Sigmoid colon (tissue), 7 donors: Measurements from ENCODE around the gene NNMT. TPM values are rescaled to one million over a fixed set of nuclear protein-coding genes. Genes with fewer than 3 reads are reported as not detected.

ENCODE experiments used
- DNase-seq: peaks from one replicate; pipeline ENCODE4 v3.0.0-alpha.2; 2019
- H3K27ac ChIP-seq, 4 donors: fragments of 200-600 bp; sonication (generic); one replicate each; pipeline ENCODE4 v1.5.1; 2016 to 2019; ENCODE audit warnings: mild to moderate bottlenecking in 1 of 4
- H3K27me3 ChIP-seq, 3 donors: fragments of 200-600 bp; sonication (generic); one replicate each; pipeline ENCODE4 v1.5.1; 2019; ENCODE audit warnings: mild to moderate bottlenecking in 1 of 3
- H3K36me3 ChIP-seq, 4 donors: fragments of 200-600 bp; sonication (generic); one replicate each; pipeline ENCODE4 v1.5.1; 2016 to 2019
- H3K4me1 ChIP-seq, 4 donors: fragments of 200-600 bp; sonication (generic); one replicate each; pipeline ENCODE4 v1.5.1; 2017 to 2019
- H3K4me3 ChIP-seq, 4 donors: fragments of 200-600 bp; sonication (generic); one replicate each; pipeline ENCODE4 v1.5.1; 2017 to 2019; ENCODE audit warnings: mild to moderate bottlenecking in 2 of 4, moderate library complexity in 1 of 4
- H3K9me3 ChIP-seq, 4 donors: fragments of 200-600 bp in 3 of 4; sonication (generic) in 3 of 4; one replicate each; pipeline versions ENCODE4 v1.5.1 to v1.6.1; 2013 to 2019
- EP300 ChIP-seq, 4 donors: sonication (generic); formaldehyde crosslinking; IDR thresholded peaks; one replicate each; pipeline ENCODE4 v1.6.1; 2017; ENCODE audit warnings: antibody characterized with exemption in 4 of 4
- POLR2A ChIP-seq, 2 donors: fragments of 450-650 bp; IDR thresholded peaks; one replicate each; pipeline ENCODE4 v1.6.1; 2016; ENCODE audit warnings: antibody characterized with exemption in 2 of 2, mild to moderate bottlenecking in 2 of 2, moderate library complexity in 2 of 2
- POLR2AphosphoS5 ChIP-seq, 4 donors: sonication (generic); formaldehyde crosslinking; IDR thresholded peaks; one replicate each; pipeline ENCODE4 v1.6.1; 2017; ENCODE audit warnings: antibody characterized with exemption in 4 of 4
- WGBS, 2 donors: extraction: QIAGEN DNeasy Blood & Tissue Kit; methylation state at CpG; one replicate each; pipeline ENCODE4 v1.1.7; 2013; 5-methylcytosine and 5-hydroxymethylcytosine counted together
- intact Hi-C: fragments of 100-400 bp; cut with DNase I; formaldehyde crosslinking; loops from one replicate; pipeline ENCODE4 v1.15.1; 2023
- polyA plus RNA-seq, 3 donors: library from polyadenylated mRNA; stranded (reverse); fragments of 200-250 nt; gene quantifications; one replicate each; pipeline ENCODE4 v1.2.3, GENCODE V29; 2013
- total RNA-seq, 4 donors: library from RNA; depleted of rRNA; stranded (reverse); fragments of >200 nt; gene quantifications; one replicate each; pipeline ENCODE4 v1.1.0, GENCODE V29; 2016
- TF ChIP-seq, protein P1 (sequence below), 4 experiments: fragments of 450-650 bp in 3 of 4; fragments of 200-600 bp in 1 of 4; IDR thresholded peaks; one replicate each; pipeline ENCODE4 v1.5.1; 2016 to 2019; ENCODE audit warnings: antibody characterized with exemption in 4 of 4, mild to moderate bottlenecking in 3 of 4, moderate library complexity in 2 of 4
- donor health status: healthy with polysubstance abuse.
- donor health status: Bipolar disorder and iron deficiency.
- donor health status: healthy.

The NNMT gene
- total and polyA plus RNA-seq, 7 donors: 28.0 to 960 (median 208) TPM

DNA sequence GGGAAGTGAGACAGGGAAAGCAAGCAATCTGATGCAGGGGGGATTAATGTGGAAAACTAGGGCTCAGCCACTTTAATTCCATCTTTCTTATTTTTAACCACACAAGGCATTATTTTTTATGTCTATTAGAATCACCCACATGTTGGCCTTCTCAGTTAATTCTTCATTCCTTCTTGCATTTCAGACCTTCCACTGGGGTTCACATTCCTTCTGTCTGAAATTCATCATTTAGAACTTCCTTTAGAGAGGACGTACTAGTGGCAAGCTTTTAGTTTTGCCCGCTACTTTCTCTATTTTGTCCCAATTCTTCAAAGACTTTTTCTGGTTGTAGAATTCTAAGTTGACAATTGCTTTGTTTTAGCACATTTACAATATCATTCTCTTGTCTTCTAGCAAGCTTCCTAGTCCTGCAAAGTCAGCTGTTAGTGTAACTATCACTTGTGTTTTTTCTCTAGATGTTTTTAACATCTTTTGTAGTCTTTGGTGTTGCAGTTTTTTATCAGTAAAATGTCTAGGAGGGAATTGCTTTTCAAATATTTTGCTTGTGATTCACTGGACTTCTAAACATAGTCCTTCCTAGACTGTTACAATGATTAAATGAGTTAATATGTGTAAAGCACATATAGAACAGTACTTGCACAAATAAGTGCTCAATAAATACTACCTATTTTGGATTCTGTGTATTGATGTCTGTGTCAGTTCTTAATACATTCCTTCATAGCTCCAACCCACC, 5.5 kb upstream of the NNMT start:
- WGBS, 2 donors: 93 to 96% methylated on average over 2 of the region's 2 CpGs
- intact Hi-C loops: no loop called here
- Histone ChIP-seq H3K9me3 (no peaks in the 10 kb centered on the region), H3K27me3 (no peaks in the 10 kb centered on the region), H3K4me1 (peaks cover 0 to 50% (median 47%) of the 10 kb centered on the region in 4 donors), H3K36me3 (no peaks in the 10 kb centered on the region), H3K4me3 (no peak overlapping the region), H3K27ac (peak overlapping the region in 1 of 4 donors; percentile 96)
- no peak for DNase-seq
- TF ChIP-seq EP300 (IDR thresholded peaks at IDR 0.05) (no peak), POLR2A (IDR thresholded peaks at IDR 0.05) (no peak), POLR2AphosphoS5 (IDR thresholded peaks at IDR 0.05) (no peak)
- TF ChIP-seq, protein P1, sequence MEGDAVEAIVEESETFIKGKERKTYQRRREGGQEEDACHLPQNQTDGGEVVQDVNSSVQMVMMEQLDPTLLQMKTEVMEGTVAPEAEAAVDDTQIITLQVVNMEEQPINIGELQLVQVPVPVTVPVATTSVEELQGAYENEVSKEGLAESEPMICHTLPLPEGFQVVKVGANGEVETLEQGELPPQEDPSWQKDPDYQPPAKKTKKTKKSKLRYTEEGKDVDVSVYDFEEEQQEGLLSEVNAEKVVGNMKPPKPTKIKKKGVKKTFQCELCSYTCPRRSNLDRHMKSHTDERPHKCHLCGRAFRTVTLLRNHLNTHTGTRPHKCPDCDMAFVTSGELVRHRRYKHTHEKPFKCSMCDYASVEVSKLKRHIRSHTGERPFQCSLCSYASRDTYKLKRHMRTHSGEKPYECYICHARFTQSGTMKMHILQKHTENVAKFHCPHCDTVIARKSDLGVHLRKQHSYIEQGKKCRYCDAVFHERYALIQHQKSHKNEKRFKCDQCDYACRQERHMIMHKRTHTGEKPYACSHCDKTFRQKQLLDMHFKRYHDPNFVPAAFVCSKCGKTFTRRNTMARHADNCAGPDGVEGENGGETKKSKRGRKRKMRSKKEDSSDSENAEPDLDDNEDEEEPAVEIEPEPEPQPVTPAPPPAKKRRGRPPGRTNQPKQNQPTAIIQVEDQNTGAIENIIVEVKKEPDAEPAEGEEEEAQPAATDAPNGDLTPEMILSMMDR (IDR thresholded peaks at IDR 0.05): no peak

DNA sequence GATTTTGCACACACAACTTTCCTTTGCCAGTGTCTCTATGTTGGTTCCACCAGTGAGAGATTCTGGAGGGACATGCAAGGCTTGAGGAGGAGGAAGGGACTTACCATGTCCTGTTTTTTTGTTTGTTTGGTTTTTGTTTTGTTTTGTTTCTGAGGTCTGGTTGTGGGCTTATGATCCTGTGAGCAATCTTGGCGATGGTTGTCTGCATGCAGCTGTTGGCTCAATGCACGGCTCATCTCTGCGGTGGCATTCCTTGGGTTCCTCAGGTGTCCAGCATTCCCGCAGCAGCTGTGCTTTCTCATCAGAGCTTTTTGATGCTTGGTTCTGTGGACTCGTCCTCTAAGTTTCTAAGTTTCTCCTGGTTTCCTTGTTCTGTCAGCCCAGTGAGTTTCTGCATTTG, 4.8 kb upstream of the NNMT start:
- H3K27me3 ChIP-seq: no peaks in the 10 kb centered on the region
- H3K27ac ChIP-seq: peak overlapping the region; percentile 3 to 96 (median 14)
- DNase-seq: no peak
- no peaks in the 10 kb centered on the region for H3K9me3 ChIP-seq
- H3K36me3 ChIP-seq: no peaks in the 10 kb centered on the region
- H3K4me3 ChIP-seq: no peak overlapping the region
- WGBS, 2 donors: 83 to 89% methylated on average over 5 of the region's 5 CpGs
- TF ChIP-seq POLR2AphosphoS5 (IDR thresholded peaks at IDR 0.05) (no peak), EP300 (IDR thresholded peaks at IDR 0.05) (no peak), POLR2A (IDR thresholded peaks at IDR 0.05) (no peak)
- TF ChIP-seq, protein P1 (IDR thresholded peaks at IDR 0.05): no peak
- intact Hi-C loops: no loop called here
- peaks cover 0 to 57% (median 52%) of the 10 kb centered on the region in 4 donors for H3K4me1 ChIP-seq

DNA sequence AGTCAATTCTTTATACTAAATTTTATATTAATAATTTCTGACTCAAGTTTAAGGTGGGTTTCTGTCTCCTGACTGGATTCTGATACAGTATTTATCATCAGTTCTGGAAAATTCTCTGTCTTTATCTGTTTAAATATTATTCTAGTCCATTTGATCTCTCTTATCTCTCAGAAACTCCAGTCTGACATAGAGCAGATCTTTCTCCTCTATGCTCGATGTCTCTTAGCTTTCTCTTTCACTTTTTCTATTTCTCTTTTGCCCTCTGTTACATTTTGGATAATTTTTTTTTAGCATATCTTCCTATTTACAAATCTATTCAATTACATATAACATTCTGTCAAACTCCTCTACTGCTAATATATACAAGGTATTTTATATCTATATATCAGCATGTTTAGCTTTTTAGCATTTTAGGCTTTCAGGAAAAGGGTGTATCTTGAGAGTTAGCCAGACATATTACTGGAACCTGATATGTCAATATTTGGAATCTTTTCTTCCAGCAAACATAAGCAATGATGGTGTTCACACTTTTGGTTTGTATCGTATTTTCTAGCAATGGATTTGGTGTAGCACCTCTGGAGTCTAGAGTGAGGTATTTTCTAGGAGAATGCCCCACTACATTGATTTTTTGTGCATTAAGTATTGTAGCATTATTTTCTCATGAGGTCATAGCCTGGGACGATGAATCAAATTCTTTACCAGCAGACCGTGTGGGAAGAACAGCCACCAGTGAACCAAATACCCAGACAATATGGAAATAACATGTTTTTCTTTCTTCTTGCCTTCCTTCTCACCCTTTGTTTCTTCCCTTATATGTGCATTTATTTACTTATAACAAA, 4.1 kb upstream of the NNMT start:
- Histone ChIP-seq H3K9me3 (no peaks in the 10 kb centered on the region), H3K27me3 (no peaks in the 10 kb centered on the region), H3K27ac (peak overlapping the region; percentile 3 to 96 (median 44)), H3K36me3 (no peaks in the 10 kb centered on the region), H3K4me3 (no peak overlapping the region), H3K4me1 (peaks cover 0 to 64% (median 59%) of the 10 kb centered on the region in 4 donors)
- intact Hi-C loops: no loop called here
- 24 to 49% methylated on average over 4 of the region's 4 CpGs for WGBS, 2 donors
- TF ChIP-seq EP300 (IDR thresholded peaks at IDR 0.05): peak in 1 of 4 donors; percentile 16
- TF ChIP-seq, protein P1 (IDR thresholded peaks at IDR 0.05): no peak
- peak in 3 of 4 donors; percentile 1 to 27 (median 24) for TF ChIP-seq POLR2AphosphoS5 (IDR thresholded peaks at IDR 0.05)
- no peak for DNase-seq

DNA sequence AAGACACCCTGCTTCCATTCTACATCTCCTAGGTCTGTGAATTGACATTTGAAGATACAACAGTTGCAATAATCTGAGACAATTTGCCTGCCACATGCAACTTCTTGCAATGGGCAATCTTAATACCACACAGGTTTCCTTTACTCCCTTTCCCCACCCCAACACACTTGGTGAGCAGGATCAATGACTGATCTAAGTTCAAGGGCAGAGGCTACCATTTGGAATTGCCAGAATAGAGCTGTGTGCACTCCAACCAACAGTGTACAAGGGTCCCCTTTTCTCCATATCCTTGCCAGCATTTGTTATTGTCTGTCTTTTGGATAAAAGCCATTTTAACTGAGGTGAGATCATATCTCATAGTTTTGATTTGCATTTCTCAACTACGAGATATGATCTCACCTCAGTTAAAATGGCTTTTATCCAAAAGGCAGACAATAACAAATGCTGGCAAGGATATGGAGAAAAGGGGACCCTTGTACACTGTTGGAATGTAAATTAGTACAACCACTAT, 2.9 kb upstream of the NNMT start:
- DNase-seq: no peak
- peak overlapping the region; percentile 81 to 96 (median 86) for H3K27ac ChIP-seq
- no peaks in the 10 kb centered on the region for H3K9me3 ChIP-seq
- 48 to 76% methylated on average over 1 of the region's 1 CpG for WGBS, 2 donors
- no peak for TF ChIP-seq POLR2A (IDR thresholded peaks at IDR 0.05)
- no peak for TF ChIP-seq POLR2AphosphoS5 (IDR thresholded peaks at IDR 0.05)
- TF ChIP-seq EP300 (IDR thresholded peaks at IDR 0.05): no peak
- TF ChIP-seq, protein P1 (IDR thresholded peaks at IDR 0.05): no peak
- no peak overlapping the region for H3K4me3 ChIP-seq
- H3K4me1 ChIP-seq: peaks cover 0 to 64% (median 63%) of the 10 kb centered on the region in 4 donors
- H3K27me3 ChIP-seq: no peaks in the 10 kb centered on the region
- intact Hi-C loops: no loop called here
- H3K36me3 ChIP-seq: no peaks in the 10 kb centered on the region
